Amniotic epithelial cell (primary cell): ENCODE measurements around the gene LAMTOR5.

Source experiments
- DNase-seq: peaks from one replicate; pipeline ENCODE4 v3.0.0-alpha.2; 2010; ENCODE audit warnings: low read depth

Gene LAMTOR5

DNA sequence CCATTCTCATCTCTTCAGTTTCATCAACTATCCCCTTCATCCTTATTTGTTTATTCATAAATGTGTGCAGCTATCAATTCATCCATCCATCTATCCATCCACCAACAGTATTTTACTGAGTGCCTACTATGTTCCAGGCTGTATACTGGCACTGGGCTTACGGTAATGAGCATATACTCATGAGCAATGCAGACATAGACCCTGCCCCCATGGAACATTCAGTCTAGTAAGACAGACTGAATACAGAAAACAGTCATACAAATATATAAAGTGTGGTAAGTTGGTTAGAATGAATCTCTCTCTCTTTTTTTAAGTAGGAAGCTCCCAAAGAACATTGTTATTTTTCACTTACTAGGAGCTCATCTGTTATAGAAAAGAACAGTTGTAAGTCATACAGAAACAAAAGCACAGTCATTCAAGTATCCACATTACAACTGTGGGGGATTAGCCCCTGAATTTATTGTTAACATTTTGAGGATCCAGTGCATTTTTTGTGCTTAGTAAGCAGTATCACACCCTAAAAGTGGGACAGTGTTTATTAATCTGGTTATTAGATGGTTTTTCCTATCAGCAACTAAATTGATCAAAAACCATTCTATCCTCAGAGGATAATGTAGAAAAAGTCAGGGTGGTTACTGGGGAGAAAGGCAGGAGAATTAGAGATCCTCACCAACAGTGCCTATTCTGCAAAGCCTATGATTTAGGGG is 20.3 kb downstream of the LAMTOR5 start:
- DNase-seq: no peak

- DNase-seq: no peak
Observed at GRCh38 chr1:110385369-110385768, 22.1 kb downstream of the LAMTOR5 start.

GRCh38 chr1:110384581-110385321 is 22.7 kb downstream of the LAMTOR5 start:
- DNase-seq: no peak

- DNase-seq: peak; percentile 51
Observed at GRCh38 chr1:110383251-110383990, 24.1 kb downstream of the LAMTOR5 start.

DNA sequence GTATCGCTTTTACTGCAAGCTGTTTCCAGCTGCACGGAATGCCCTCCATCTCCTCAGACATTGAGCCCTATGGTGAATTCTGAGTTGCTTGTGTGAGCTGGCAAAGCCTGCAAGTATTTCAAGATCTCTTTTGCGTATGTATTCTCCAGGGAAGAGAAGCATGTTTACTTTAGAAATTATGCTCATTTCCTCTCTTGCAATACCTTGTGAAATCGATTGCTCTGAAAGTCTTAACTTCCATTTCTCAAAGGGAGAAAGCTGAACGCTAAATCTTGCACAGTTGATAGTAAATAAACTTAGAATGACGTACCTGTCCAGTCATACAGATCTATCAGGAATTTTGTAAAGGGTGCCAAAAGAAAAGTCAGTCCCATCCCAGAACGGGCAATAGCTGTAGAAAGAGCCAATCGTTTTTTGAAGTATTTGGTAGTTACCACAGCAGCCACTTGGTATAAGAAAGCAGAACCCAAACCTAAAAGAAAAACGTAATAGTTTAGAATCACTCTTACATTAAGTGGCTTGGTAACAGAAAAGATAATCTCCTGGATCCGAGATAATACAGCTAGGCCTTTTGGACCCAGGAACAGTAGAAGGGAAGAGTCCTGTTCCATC is 26.7 kb downstream of the LAMTOR5 start:
- DNase-seq: peak; percentile 70

DNA sequence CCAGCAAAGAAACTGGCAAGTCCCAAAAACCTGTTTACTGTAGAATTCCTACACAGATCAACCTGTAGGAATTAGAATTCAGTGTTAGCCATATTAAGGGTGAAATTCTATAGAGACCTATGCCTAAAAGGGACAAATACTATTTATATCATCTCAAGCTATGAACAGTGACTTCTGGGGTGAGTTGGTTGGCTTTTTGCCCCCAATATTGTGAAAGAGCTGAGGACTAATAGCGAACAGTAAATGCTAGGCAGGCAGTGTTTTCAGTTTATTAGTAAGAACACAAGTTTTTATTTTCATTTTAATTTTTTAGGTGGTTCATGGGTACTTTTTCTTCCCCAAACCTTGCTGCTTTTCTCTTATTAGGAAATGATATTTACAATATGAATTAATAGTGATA is 32.0 kb downstream of the LAMTOR5 start:
- no peak for DNase-seq

GRCh38 chr1:110370827-110371226 is 36.7 kb downstream of the LAMTOR5 start:
- peak; percentile 79 for DNase-seq

DNA sequence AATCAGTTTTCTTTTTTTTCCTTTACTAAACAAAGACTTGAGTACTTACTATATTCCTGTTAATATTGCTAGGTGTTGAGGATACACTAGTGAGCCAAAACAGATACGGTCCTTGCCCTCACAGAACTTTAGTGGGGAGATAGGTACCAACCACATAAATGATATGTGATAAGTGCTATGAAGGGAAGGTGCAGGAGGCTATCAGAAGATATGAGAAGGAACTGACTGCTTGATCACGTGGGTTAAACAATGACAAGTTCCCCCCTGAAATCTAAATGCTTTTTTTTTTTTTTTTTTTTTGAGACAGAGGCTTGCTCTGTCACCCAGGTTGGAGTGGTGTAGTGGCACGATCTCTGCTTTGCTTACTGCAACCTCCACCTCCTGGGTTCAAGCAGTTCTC is 43.3 kb downstream of the LAMTOR5 start:
- no peak for DNase-seq

GRCh38 chr1:110361856-110362255 is 45.6 kb downstream of the LAMTOR5 start:
- no peak for DNase-seq

- no peak for DNase-seq
Observed at GRCh38 chr1:110360431-110360830, 47.1 kb downstream of the LAMTOR5 start.

- no peak for DNase-seq
Observed at GRCh38 chr1:110356379-110356778, 51.1 kb downstream of the LAMTOR5 start.

- DNase-seq: no peak
Observed at GRCh38 chr1:110355321-110355720, 52.2 kb downstream of the LAMTOR5 start.
